Measurements from ENCODE around the gene PGPEP1. TPM values are rescaled to one million over a fixed set of nuclear protein-coding genes. Genes with fewer than 3 reads are reported as not detected.

Gene PGPEP1
- total and polyA plus RNA-seq, 4 experiments from 2014 or later = 6.8 to 49.2 (median 27.1) TPM

DNA sequence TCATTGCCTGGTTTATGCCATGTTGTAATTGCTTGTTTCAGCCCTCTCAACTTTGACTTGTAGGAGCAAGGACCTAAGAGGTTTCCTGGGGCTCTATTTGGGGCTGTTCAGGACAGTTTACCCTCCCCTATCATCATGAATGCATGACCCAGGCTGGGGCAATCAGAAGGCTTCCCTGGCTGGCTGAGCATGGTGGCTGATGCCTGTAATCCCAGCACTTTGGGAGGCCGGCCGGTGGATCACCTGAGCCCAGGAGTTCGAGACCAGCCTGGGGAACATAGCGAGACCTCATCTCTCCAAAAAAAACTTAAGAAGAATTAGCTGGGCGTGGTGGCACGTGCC is 11.4 kb upstream of the PGPEP1 start:
- H3K4me1 ChIP-seq (ENCODE audit: insufficient read depth, low read length) = peaks cover 10% of the 10 kb centered on the region
- peaks cover 0 to 1% of the 10 kb centered on the region in 2 donors for H3K27me3 Mint-ChIP-seq
- ChIA-PET POLR2A (ENCODE audit: partially characterized antibody) (interaction anchor here (0.9 to 28.5 kb wide), 8 partner anchors 9 to 121 kb away, joined by 3 to 1691 read pairs (median 4); partner anchors contain the start of genes IQCN and JUND), CTCF (ENCODE audit: partially characterized antibody) (interaction anchor here (0.8 to 7.7 kb wide), 26 partner anchors 8 to 220 kb away, joined by 3 to 542 read pairs (median 7); partner anchors contain the start of genes IQCN, JUND, MPV17L2 and SSBP4)
- no peaks in the 10 kb centered on the region for H3K36me3 ChIP-seq (ENCODE audit: insufficient read depth, low read length)
- no peaks in the 10 kb centered on the region for H3K36me3 Mint-ChIP-seq
- peaks cover 6 to 13% (median 9%) of the 10 kb centered on the region in 4 donors for H3K4me1 Mint-ChIP-seq
- no peaks in the 10 kb centered on the region for H3K9me3 Mint-ChIP-seq
- H3K4me3 Mint-ChIP-seq = peak overlapping the region in 5 of 8 donors; percentile 29 to 83 (median 46)
- H3K27ac ChIP-seq (ENCODE audit: low read depth, low read length) = no peak overlapping the region
- intact Hi-C loops (cut with micrococcal nuclease) = loop anchor here (5.0 kb wide), 1 partner anchor 88 kb away; the partner anchor contains the start of gene SSBP4
- no peak overlapping the region for H3K4me3 ChIP-seq (ENCODE audit: low read length in 2 of 2)
- H3K9me3 ChIP-seq (ENCODE audit: control insufficient read depth in 1 of 2, low read length in 2 of 2) = no peaks in the 10 kb centered on the region
- H3K27me3 ChIP-seq (ENCODE audit: insufficient read depth, low read length) = no peaks in the 10 kb centered on the region
- no peak for DNase-seq
- peak overlapping the region in 2 of 7 donors; percentile 48 to 69 for H3K27ac Mint-ChIP-seq

DNA sequence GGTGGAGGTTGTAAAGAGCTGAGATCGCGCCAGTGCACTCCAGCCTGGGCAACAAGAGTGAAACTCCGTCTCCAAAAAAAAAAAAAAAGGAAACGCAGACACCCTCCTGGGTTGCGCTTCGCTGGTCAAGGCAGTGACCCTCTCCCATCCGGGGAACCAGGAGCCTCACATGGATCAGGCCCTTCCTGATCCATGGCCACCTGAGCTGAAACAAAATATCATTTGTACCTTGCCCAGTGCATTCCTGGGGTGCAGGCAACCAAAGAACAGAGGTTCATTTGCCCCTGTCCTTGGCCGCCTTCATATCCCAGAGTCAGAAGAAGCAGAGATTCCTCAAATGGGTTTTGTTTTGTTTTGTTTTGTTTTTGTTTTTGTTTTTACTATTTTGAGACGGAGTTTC is 9.5 kb upstream of the PGPEP1 start:
- H3K4me1 ChIP-seq (ENCODE audit: insufficient read depth, low read length) = peaks cover 7% of the 10 kb centered on the region

DNA sequence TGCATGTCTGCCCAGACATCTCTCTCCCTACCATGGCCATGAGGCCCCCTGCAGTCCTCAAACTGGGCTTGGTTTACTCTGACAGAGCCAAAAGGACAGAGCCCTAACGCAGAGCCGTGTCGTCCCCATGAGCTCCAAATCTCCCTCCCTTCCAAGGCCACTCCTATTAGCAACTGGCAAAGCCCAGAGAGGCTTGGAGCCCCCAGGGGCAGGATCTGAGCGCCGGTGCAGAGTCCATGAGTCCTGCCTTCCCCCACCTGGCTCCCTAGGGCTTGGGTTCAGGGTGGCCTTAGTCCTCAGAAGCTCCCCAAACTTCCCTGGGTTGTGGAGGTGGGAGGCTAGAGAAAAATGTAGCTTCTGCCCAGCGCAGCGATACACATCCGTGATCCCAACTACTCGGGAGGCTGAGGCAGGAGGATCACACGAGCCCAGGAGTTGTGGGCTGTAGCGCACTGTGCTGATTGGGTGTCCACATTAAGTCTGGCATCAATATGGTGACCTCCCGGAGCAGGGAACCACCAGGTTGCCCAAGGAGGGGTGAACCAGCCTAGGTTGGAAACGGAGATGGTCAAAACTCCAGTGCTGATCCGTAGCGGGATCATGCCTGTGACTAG is 7.4 kb upstream of the PGPEP1 start:
- Histone ChIP-seq H3K27me3 (ENCODE audit: insufficient read depth, low read length) (no peaks in the 10 kb centered on the region), H3K4me1 (ENCODE audit: insufficient read depth, low read length) (peaks cover 7% of the 10 kb centered on the region), H3K4me3 (ENCODE audit: low read length in 2 of 2) (no peak overlapping the region), H3K36me3 (ENCODE audit: insufficient read depth, low read length) (no peaks in the 10 kb centered on the region), H3K9me3 (ENCODE audit: control insufficient read depth in 1 of 2, low read length in 2 of 2) (no peaks in the 10 kb centered on the region), H3K27ac (ENCODE audit: low read depth, low read length) (no peak overlapping the region)
- Mint-ChIP-seq H3K4me1 (peaks cover 6 to 11% (median 9%) of the 10 kb centered on the region in 4 donors), H3K36me3 (no peaks in the 10 kb centered on the region), H3K27ac (peak overlapping the region in 1 of 7 donors; percentile 46), H3K4me3 (no peak overlapping the region), H3K9me3 (peaks cover 0 to 2% (median 0%) of the 10 kb centered on the region in 8 donors), H3K27me3 (peaks cover 0 to 1% of the 10 kb centered on the region in 2 donors)
- POLR2A ChIA-PET (ENCODE audit: partially characterized antibody) = interaction anchor here (28.5 kb wide), 1 partner anchor 52 kb away, joined by 1691 read pairs; the partner anchor contains the start of genes IQCN and JUND
- no peak for DNase-seq
- intact Hi-C loops (cut with micrococcal nuclease) = no loop called here
- CTCF ChIA-PET (ENCODE audit: partially characterized antibody) = interaction anchor here (1.6 to 2.1 kb wide), 2 partner anchors 54 to 55 kb away, joined by 5 to 17 read pairs; no protein-coding TSS in a partner anchor

More for the DNA sequence above, 9.5 kb upstream of the PGPEP1 start:
- Mint-ChIP-seq H3K9me3 (peaks cover 0 to 2% (median 0%) of the 10 kb centered on the region in 8 donors), H3K36me3 (no peaks in the 10 kb centered on the region), H3K27me3 (peaks cover 0 to 1% of the 10 kb centered on the region in 2 donors), H3K27ac (no peak overlapping the region), H3K4me3 (no peak overlapping the region), H3K4me1 (peaks cover 6 to 11% (median 9%) of the 10 kb centered on the region in 4 donors)
- POLR2A ChIA-PET (ENCODE audit: partially characterized antibody) = interaction anchor here (0.7 to 28.5 kb wide), 2 partner anchors 49 to 269 kb away, joined by 3 to 1691 read pairs; partner anchors contain the start of genes IQCN and JUND
- CTCF ChIA-PET (ENCODE audit: partially characterized antibody) = interaction anchor here (0.9 to 7.7 kb wide), 4 partner anchors 9 to 79 kb away, joined by 3 to 542 read pairs (median 4); partner anchors contain the start of genes IQCN and JUND
- Histone ChIP-seq H3K27me3 (ENCODE audit: insufficient read depth, low read length) (no peaks in the 10 kb centered on the region), H3K4me3 (ENCODE audit: low read length in 2 of 2) (no peak overlapping the region), H3K27ac (ENCODE audit: low read depth, low read length) (no peak overlapping the region), H3K9me3 (ENCODE audit: control insufficient read depth in 1 of 2, low read length in 2 of 2) (no peaks in the 10 kb centered on the region), H3K36me3 (ENCODE audit: insufficient read depth, low read length) (no peaks in the 10 kb centered on the region)
- intact Hi-C loops (cut with micrococcal nuclease) = no loop called here
- no peak for DNase-seq

DNA sequence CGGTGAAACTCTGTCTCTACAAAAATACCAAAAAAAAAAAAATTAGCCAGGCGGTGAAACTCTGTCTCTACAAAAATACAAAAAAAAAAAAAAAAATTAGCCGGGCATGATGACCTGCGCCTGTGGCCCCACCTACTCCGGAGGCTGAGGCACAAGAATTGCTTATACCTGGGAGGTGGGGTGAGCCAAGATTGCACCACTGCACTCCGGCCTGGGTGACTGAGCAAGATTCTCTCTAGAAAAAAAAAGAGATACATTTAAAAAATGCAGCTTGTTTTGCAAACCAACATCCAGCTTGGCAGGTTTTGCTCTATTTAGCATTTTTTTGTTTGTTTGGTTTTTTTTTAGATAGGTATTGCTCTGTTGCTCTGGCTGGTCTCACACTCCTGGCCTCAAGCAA is 6.7 kb upstream of the PGPEP1 start:
- H3K4me1 Mint-ChIP-seq = peaks cover 2 to 4% (median 4%) of the 10 kb centered on the region in 4 donors
- H3K9me3 Mint-ChIP-seq = peaks cover 0 to 2% (median 0%) of the 10 kb centered on the region in 8 donors
- H3K36me3 ChIP-seq (ENCODE audit: insufficient read depth, low read length) = no peaks in the 10 kb centered on the region
- POLR2A ChIA-PET (ENCODE audit: partially characterized antibody) = interaction anchor here (28.5 kb wide), 1 partner anchor 52 kb away, joined by 1691 read pairs; the partner anchor contains the start of genes IQCN and JUND
- H3K27me3 Mint-ChIP-seq = peaks cover 0 to 1% of the 10 kb centered on the region in 2 donors
- no peak overlapping the region for H3K4me3 ChIP-seq (ENCODE audit: low read length in 2 of 2)
- no peaks in the 10 kb centered on the region for H3K36me3 Mint-ChIP-seq
- no peaks in the 10 kb centered on the region for H3K9me3 ChIP-seq (ENCODE audit: control insufficient read depth in 1 of 2, low read length in 2 of 2)
- H3K4me1 ChIP-seq (ENCODE audit: insufficient read depth, low read length) = peaks cover 4% of the 10 kb centered on the region
- H3K27ac Mint-ChIP-seq = no peak overlapping the region
- H3K4me3 Mint-ChIP-seq = no peak overlapping the region
- H3K27me3 ChIP-seq (ENCODE audit: insufficient read depth, low read length) = no peaks in the 10 kb centered on the region
- DNase-seq = no peak
- CTCF ChIA-PET (ENCODE audit: partially characterized antibody) = interaction anchor here (2.1 to 6.5 kb wide), 2 partner anchors 54 to 55 kb away, joined by 5 to 37 read pairs; no protein-coding TSS in a partner anchor
- no peak overlapping the region for H3K27ac ChIP-seq (ENCODE audit: low read depth, low read length)
- intact Hi-C loops (cut with micrococcal nuclease) = no loop called here

DNA sequence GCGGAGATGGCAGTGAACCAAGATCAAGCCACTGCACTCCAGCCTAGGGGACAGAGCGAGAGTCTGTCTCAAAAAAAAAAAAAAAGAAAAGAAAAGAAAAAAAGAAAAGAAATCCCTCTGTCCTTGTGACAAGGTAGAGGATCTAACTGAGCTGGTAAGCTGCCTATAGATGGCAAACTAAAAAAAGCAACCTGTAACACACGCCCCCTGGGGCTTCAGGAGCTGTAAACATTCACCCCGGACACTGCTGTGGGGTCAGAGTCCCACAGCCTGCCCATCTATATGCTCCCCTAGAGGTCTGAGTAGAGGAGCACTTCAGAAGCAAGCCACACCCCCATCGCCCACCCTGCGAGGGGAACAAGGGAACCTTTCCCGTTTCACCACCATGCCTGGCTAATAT is 4.3 kb upstream of the PGPEP1 start:
- no peak for DNase-seq
- ChIA-PET POLR2A (ENCODE audit: partially characterized antibody) (interaction anchor here (1.4 kb wide), 1 partner anchor 56 kb away, joined by 9 read pairs; no protein-coding TSS in a partner anchor), CTCF (ENCODE audit: partially characterized antibody) (interaction anchor here (2.4 to 6.5 kb wide), 2 partner anchors 8 to 57 kb away, joined by 7 to 37 read pairs; no protein-coding TSS in a partner anchor)
- Histone ChIP-seq H3K36me3 (ENCODE audit: insufficient read depth, low read length) (no peaks in the 10 kb centered on the region), H3K27ac (ENCODE audit: low read depth, low read length) (no peak overlapping the region), H3K4me3 (ENCODE audit: low read length in 2 of 2) (no peak overlapping the region), H3K9me3 (ENCODE audit: control insufficient read depth in 1 of 2, low read length in 2 of 2) (no peaks in the 10 kb centered on the region), H3K4me1 (ENCODE audit: insufficient read depth, low read length) (peaks cover 10% of the 10 kb centered on the region), H3K27me3 (ENCODE audit: insufficient read depth, low read length) (no peaks in the 10 kb centered on the region)
- no peak overlapping the region for H3K27ac Mint-ChIP-seq
- intact Hi-C loops (cut with micrococcal nuclease) = no loop called here
- peaks cover 3 to 11% (median 7%) of the 10 kb centered on the region in 4 donors for H3K4me1 Mint-ChIP-seq
- peaks cover 0 to 4% of the 10 kb centered on the region in 2 donors for H3K36me3 Mint-ChIP-seq
- H3K4me3 Mint-ChIP-seq = no peak overlapping the region
- H3K9me3 Mint-ChIP-seq = peaks cover 0 to 2% (median 0%) of the 10 kb centered on the region in 8 donors
- peaks cover 0 to 1% of the 10 kb centered on the region in 2 donors for H3K27me3 Mint-ChIP-seq

DNA sequence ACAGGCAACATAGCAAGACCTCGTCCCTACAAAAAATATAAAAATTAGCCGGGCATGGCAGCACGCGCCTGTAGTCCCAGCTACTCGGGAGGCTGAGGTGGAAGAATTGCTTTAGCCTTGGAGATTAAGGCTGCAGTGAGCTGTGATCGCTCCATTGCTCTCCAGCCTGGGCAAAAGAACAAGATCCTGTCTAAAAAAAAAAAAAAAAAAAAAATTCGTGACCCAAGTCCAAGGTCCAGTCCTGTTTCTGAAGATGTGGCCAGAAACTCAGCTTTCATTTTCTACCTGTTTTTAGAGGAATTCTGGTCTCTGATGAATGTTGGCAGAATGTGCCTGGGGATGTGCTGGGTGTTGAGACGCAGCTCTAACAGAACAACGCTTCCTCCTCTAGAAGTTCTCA is 1.9 kb upstream of the PGPEP1 start:
- ChIA-PET CTCF (ENCODE audit: partially characterized antibody) (interaction anchor here (0.6 to 6.5 kb wide), 6 partner anchors 10 to 87 kb away, joined by 4 to 37 read pairs (median 5); partner anchors contain the start of gene LSM4), POLR2A (ENCODE audit: partially characterized antibody) (interaction anchor here (2.5 to 7.5 kb wide), 2 partner anchors 10 to 59 kb away, joined by 12 to 77 read pairs; partner anchors contain the start of gene JUND)
- Histone ChIP-seq H3K36me3 (ENCODE audit: insufficient read depth, low read length) (no peaks in the 10 kb centered on the region), H3K9me3 (ENCODE audit: control insufficient read depth in 1 of 2, low read length in 2 of 2) (no peaks in the 10 kb centered on the region), H3K4me1 (ENCODE audit: insufficient read depth, low read length) (peaks cover 24% of the 10 kb centered on the region), H3K4me3 (ENCODE audit: low read length in 2 of 2) (no peak overlapping the region), H3K27ac (ENCODE audit: low read depth, low read length) (no peak overlapping the region), H3K27me3 (ENCODE audit: insufficient read depth, low read length) (no peaks in the 10 kb centered on the region)
- H3K27me3 Mint-ChIP-seq = no peaks in the 10 kb centered on the region
- H3K4me1 Mint-ChIP-seq = peaks cover 5 to 25% (median 11%) of the 10 kb centered on the region in 4 donors
- H3K27ac Mint-ChIP-seq = peak overlapping the region in 3 of 7 donors; percentile 16 to 64 (median 35)
- H3K4me3 Mint-ChIP-seq = peak overlapping the region in 5 of 8 donors; percentile 31 to 57 (median 39)
- peaks cover 0 to 2% (median 0%) of the 10 kb centered on the region in 8 donors for H3K9me3 Mint-ChIP-seq
- DNase-seq = no peak
- peaks cover 0 to 15% of the 10 kb centered on the region in 2 donors for H3K36me3 Mint-ChIP-seq
- intact Hi-C loops (cut with micrococcal nuclease) = no loop called here

Measured in CD4-positive, alpha-beta memory T cell (primary cell).